GM19035 (cell line): ENCODE results near the gene B4GALT2.
A peak's percentile ranks its signal among the peaks of the same experiment; 100 is the strongest.

Source experiments
- ATAC-seq: cut with Tn5 transposase; IDR thresholded peaks from one replicate; pipeline ENCODE4 v1.9.1; 2021; ENCODE audit not compliant: unreplicated experiment

The B4GALT2 gene

DNA sequence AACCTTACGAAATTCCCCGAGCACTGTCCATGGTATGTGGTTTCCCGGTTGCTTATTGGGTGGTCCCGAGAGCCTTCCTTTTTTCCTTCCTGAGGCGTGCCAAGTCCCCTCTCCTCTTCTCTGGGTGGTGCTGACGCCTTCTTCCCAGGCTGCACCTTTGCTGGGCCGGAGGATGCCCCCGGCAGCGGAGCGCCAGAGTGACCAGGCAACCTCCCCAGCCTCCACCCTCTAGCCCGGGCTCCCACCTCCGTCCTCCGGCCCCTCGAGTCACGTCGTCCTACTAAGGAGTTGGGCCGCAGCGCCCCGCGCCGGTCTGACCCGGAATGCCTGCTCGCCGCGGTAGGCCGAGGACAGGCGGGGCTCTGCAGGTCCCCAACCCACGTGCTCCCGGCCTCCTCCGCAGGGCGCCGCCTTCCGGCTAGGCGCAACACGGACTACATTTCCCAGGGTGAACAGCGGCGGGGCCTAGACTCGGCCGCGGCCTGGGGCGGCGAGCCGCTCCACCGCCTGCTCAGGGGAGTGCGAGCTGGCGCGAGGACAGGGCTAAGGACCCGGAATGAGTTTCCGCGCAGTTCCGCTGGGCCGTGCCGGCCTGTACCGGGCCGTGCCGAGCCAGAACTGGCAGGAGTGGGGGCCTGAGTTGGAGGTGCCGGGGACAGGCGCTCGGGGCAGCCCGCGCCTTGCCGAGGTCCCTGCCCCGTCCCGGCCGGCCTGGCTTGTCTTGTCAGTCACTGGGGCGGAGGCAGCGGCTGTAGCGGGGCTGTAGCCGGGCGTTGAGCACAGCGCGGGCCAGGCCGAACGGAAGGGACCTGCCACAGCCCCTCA, 32.6 kb upstream of the B4GALT2 start, which contains the start of gene IPO13:
Gene IPO13 (plus strand): TSS at position 715 of the 825 bp plus-strand sequence. CDS start 651 bp downstream, outside the sequence.
- peak; percentile 87 for ATAC-seq

DNA sequence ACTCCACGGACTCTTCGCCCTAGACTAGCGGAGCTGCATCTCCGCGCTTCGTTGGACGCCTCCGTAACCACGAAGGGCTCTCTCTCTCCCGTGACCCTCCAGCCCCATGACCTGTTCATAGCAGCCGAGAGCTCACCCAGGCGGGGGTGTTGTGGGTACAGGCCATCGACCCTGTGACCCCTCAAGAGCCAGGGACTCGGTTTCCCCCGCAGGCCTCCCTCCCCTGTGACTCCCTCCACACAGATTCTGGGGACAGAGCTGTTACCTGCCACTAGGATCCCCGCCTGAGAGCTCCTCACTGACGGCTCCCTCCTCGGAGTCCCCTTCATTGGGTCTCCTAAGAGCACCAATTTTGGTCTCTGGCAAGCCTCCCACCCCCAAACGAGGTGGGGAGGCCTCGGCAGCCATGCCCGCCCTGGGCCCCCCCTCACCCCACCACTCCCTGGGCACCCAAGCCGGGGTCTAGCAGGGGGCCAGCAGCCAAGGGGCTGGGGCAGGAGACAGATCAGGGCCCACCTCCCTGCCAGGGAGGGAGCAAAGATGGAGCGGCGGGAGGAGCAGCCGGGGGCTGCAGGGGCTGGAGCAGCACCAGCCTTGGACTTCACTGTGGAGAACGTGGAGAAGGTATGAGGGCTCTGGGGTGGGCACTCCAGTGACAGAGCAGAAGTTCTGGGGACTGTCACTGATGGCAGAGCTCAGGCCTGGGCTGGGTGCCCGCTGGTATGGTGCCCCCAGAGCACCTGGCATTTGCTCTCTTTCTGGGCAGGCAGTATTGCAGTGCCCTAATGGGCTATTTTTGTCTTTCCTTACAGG, 31.7 kb upstream of the B4GALT2 start:
- ATAC-seq, result peak; percentile 31

DNA sequence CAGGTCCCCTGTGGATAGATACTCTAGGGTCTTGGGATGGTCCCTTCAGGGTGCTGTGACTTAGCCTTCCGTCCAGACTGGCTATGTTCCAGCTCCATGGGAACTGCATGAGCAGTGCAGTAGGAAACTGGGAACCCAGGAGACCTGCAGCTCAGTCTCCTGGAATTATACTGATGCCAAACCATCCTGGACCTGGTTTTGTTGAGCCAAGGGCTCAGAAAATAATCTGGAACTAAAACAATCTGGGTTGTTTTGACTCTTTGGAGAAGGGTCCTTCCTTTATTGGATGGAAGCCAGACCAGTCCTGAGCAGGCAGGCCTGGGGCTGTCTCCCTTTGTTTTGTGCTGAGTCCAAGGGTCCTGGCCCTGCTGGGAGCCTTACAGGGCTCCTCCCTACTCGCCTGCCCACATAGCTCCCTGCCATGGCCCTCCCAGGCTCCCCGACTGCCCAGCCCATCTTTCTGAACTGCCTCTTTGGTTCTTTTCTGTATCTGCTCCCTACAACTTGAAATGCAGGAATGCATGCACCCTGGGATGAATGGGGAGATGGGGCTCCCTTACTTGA, 31.1 kb upstream of the B4GALT2 start:
- ATAC-seq, result no peak

DNA sequence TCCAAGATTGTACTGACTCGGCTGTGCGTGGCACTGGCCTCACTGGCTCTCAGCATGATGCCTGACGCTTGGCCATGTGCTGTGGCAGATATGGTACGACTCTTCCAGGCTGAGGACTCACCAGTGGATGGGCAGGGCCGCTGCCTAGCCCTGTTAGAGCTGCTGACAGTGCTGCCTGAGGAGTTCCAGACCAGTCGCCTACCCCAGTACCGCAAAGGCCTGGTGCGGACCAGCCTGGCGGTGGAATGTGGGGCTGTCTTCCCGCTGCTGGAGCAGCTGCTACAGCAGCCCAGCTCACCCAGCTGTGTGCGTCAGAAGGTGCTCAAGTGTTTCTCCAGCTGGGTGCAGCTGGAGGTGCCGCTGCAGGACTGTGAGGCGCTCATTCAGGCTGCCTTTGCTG, 29.3 kb upstream of the B4GALT2 start:
- ATAC-seq, result no peak

DNA sequence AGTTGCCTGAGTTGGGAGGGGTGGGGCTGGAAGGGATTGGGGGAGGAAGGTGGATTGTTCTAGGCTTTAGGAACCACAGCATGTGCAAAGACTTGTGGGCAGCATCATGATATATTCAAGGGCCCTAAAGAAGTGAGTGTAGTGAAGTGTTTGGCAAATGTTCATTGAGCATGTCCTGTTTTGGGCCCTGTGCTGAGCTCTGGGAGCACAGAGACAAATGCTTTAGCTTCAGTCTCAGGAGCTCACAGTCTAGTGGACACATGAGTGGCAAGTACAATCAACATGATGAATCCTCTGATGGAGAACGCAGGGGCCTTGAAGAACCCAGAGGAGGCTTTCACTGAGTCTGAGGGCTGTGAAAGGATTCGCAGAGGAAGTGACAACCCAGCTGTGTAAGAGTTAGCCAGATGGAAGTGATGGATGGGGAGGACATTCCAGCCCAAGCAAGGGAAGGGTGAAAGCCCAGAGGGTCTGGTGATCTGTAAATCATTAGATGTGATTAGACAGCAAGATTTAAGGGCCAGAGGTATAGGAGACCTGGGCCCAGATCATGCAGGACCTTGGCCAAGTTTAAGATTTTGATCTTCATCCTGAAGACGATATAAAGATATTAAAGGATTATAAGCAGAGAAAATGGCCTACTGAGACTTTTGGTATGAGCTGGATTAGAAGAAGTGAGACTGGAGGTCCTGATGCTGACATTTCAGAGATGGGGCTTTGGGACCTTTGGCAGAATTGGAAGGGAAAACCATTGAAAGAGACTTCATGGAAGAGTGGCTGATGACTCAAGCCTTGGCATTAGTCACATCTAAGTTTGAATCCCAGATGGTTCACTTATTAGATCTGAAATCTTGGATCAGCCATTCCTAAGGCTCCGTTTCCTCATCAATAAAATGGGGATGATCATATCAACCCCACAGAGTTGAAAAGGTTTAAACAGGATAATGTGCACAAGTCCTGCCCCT, 27.7 kb upstream of the B4GALT2 start:
- no peak for ATAC-seq

DNA sequence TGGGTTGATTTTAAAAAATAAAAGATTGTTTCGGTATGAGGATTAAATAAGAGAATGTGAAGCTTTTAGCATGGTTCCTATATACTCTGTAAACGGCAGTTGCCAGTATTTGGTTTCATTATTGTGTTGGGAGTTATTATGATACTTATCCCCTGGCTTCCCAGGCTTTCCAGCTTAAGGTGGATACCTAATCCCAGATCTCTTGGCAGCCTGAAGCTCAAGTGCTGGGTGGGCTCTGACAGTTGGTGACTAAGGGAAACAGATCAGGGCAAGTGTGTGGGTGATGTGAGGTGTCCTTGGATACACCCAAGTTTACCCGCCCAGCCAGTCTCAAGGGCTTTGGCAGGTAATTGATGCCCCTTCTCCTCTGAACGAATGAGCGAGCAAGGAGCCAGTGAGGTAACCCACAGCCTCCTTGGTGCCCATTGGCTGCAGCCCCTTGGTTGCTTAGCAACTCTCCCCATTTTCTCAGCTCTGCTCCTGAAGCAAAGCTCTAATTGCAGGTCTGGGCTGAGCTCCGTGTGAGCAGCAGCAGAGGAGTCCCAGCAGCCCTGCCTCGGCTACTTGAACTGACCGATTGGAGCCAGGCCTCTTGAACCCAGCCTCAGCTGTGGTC, 26.2 kb upstream of the B4GALT2 start:
- ATAC-seq, result no peak

DNA sequence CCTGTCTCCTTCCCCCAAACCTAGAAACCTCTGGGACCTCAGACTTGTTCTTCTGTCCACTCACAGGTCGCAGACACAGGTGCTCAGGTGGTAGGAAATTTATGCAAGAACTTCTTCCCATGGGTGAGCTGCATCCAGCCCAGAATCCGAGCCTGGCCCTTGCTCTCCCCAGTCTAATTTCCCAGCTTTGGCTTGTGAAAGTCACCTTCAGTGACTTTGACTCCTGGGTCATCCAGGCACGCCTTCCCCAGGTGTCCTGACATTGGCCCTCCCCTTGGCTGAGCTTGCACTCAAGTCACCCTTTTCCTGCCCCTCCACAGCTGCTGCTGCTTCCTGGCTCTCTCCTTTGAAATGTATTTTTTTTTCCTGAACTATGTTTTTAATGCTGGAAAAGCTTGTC, 25.6 kb upstream of the B4GALT2 start:
- no peak for ATAC-seq

DNA sequence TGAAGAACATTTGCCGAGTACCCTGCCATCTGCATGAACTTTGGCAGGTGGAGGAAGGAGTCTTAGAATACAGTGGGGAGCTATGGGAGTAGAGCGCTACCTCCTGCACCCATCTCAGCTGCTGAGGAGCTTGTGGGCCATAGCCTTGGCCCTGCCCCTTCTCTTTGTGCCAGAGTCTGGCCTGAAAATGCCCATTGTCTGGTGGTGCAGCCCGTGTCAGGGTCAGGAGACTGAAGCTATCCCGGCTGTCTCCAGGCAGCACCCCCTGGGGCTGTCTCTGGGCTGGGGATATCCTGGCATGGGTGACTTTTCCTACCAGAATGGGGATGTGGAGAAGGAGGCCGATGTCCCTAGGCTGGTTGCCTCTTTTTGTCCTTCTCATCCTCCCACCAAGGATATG, 25.0 kb upstream of the B4GALT2 start:
- no peak for ATAC-seq

DNA sequence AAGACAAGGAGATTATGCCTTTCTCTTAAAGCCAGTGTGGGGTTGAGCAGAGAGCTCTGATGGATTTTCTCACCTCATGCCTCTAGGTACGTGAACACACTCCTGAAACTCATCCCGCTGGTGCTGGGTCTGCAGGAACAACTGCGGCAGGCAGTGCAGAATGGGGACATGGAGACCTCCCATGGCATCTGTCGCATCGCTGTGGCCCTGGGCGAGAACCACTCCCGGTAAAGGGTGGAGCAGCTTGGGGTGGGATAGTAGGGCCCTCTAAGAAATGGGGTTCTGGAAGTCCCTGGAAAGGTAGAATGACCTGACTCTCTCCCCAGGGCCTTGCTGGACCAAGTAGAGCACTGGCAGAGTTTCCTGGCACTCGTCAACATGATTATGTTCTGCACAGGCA, 22.8 kb upstream of the B4GALT2 start:
- ATAC-seq, result no peak

DNA sequence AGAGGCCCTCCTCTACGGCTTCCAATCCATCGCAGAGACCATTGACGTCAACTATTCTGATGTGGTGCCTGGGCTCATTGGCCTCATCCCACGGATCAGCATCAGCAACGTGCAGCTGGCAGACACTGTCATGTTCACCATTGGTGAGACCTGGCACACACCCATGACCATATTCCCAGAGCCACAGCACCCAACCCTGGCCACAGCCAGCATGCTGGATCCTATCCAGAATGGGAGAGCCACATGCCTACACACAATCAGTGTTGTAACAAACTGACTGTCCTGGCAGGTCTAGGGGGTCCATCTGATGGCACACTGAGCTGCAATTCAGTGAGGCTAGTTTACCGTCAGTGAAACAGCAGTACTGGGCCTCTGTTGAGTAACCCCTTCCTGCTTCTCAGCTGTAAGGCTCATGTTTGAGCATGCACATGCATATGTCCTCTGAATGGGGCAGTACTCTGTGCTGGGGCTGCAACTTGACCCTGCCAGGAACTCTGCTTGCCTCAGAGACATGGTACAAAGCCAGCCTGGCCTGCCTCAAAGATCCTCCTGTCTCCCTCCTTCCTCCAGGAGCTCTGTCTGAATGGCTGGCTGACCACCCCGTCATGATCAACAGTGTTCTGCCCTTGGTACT, 21.5 kb upstream of the B4GALT2 start:
- ATAC-seq, result no peak

DNA sequence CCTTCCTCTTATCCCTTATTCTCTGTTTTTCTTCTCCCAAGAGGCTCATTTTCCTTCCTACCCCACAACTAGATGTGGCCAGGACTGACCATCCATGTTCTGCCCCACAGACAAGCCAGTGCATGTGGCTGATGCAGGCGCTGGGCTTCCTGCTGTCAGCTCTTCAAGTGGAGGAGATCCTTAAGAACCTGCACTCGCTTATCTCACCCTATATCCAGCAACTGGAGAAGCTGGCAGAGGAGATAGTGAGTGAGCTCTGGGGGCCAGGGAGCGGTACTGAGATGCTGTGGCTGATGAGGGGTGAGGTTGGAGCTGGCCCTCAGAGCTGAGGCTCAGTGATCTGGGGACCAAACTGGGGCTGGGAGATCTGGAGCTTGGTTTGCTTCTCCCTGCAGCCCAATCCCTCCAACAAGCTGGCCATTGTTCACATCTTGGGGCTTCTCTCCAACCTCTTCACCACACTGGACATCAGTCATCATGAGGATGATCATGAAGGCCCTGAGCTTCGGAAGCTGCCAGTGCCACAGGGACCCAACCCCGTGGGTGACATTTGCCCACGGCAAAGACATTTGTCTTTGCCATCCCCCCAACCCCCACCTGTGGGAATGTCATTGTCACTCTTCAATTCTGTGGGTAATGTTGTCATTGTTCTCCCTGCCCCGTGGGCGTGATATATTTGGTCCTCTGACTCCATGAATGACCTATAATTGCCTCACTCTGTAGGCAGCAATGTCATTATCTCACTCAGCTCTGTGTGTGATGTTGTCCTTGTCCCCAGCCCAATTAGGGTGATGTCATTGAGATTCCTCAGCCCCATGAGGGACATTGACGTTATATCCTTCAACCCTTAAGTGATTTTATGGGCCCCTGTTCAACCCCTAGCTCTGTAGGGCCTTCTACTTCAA, 20.4 kb upstream of the B4GALT2 start:
- ATAC-seq, result no peak

DNA sequence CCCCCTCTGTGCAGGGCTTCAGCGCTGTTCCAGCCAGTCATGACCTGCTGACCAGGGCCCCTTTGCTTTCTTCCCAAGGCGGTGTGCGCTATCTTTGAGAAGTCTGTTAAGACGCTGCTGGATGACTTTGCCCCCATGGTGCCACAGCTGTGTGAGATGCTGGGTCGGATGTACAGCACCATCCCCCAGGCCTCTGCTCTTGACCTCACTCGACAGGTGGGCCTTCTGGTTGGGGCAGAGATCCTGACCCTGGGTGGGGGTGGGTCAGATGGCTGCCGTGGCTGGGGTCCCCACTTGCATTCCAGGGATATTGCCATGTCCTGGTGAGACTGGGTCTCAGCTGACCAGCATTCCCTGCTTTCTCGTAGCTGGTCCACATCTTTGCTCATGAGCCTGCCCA, 18.2 kb upstream of the B4GALT2 start:
- ATAC-seq, result no peak

DNA sequence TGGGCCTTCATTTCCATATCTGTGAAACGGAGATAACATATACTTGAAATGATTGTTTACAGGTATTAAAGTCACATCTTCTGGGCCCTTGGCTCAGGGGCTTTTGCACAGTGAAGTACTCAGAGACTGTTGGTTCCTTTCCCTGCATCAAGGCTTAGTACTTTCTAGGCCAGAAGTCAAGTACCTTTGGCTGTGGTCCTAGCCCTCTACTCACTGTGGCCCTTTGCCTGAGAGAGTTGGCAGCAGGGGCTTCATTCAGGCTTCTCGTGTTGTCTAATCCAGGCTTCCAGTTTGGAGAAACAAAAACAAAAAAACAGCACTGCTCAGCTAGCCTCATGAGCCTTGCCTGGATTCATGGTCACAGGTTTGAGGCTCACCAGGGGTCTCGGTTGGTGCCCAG, 17.3 kb upstream of the B4GALT2 start:
- no peak for ATAC-seq

DNA sequence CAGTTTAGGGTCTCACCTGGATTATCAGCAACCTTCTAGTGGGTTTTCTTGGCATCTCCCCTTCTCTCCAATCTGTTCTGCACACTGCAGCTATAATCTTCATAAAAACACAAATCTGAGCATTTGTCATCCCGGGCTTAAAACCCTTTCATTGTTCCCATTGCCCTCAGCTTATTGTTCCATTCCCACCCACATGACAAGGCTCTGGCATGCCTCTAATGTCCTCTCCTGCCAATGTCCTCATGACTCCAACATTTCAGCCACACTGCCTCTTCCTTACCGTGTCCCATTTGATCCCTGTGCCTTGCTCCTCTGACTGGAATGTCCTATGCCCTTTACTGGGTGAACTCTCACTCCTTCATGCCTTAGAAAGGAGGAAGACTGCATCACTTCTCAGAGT, 16.7 kb upstream of the B4GALT2 start:
- no peak for ATAC-seq

DNA sequence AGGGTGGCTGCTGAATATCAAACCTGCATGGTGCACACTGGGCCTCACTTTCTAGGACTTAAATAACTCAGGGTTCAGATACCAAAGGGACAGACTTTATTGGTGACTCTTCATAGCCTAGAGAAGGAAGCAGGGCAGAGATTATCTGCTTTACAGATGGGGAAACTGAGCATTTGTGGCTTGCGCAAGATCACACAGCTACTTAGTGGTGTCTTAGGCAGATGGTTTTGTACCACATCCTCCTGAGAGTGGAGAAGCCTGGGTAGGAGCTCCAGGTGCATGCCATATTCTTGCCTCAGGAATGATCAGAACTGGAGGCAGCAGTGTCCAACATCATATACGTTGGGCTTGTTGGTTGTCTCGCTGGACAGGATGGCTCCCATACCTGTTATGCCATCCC, 16.0 kb upstream of the B4GALT2 start:
- ATAC-seq, result no peak

DNA sequence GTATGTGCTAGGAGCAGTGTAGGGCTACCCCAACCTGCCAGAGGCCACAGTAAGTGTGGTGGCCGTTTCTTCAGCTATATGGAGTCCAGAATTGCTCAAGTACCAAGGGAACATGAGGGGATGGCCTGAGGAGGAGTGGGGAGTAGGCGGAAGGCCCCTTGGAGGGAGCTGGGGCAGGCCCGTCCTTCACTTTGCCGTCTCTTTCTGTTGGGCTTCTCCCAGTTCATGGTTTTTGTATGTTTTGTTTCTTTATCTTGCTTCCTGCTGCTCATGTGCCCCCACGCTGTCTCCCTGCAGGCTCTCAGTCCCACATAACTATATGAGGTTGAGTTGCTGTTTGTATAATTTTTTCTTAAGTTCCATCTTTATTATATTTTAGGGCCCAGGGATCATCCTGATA, 15.1 kb upstream of the B4GALT2 start:
- no peak for ATAC-seq

DNA sequence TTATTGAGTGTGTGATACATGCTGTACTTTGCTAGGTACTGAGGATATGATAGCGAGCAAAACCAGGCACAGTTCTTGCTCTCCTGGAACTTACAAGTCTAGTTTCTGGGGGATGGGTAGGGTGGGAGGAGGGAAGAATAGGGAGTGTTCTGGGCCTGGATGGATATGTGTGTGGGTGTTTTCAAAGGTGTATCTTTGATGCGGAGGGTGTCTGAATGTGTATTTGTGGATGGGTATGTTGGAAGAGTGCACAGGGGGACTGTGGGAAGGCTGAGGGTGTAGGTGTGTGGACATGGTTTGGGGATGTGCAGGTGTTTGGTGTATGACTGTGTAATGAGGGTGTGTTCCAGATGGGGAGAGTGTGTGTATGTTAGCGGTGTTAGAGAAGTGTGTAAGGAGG, 13.7 kb upstream of the B4GALT2 start:
- no peak for ATAC-seq

DNA sequence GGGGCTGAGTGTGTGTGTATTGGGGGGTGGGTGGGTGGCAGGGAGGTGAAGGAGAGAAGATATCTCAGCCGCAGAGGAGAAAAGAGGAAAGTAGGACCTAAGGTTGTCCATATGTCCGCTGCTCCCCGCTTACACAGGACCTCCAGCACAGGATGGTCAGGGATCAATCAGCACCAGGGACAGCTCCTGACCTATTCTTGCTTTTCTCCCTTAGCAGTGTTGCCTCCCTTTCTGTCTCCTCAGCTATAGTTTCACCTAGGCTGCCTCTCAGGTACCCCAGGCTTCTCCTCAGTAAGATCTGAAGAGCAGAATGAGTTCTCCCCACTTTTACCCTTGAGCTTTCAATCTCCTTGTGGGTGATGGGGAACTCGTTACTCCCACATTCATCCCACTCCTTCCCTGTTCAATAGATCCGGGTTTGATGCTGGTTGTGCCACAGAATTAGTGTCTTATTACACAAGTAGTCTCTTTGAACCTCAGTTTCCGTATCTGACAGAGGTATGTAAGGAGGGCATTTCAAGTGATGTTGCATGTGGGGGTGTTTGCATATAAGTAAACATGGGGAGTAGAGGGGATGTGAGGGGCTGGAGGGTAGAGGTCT, 10.6 kb upstream of the B4GALT2 start:
- no peak for ATAC-seq

DNA sequence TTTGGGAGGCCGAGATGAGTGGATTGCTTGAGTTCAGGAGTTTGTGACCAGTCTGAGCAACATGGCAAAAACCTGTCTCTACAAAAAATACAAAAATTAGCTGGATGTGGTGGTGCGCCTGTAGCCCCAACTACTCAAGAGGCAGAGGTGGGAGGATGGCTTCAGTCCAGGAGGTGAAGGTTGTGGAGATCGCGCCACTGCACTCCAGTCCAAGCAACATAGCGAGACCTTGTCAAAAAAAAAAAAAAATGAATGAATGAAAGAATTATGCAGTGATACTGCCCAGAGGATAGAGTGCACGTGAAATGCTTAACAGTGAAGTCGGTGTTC, 9.6 kb upstream of the B4GALT2 start:
- ATAC-seq, result no peak
